Measurements from ENCODE around the gene FNDC3B.

DNA sequence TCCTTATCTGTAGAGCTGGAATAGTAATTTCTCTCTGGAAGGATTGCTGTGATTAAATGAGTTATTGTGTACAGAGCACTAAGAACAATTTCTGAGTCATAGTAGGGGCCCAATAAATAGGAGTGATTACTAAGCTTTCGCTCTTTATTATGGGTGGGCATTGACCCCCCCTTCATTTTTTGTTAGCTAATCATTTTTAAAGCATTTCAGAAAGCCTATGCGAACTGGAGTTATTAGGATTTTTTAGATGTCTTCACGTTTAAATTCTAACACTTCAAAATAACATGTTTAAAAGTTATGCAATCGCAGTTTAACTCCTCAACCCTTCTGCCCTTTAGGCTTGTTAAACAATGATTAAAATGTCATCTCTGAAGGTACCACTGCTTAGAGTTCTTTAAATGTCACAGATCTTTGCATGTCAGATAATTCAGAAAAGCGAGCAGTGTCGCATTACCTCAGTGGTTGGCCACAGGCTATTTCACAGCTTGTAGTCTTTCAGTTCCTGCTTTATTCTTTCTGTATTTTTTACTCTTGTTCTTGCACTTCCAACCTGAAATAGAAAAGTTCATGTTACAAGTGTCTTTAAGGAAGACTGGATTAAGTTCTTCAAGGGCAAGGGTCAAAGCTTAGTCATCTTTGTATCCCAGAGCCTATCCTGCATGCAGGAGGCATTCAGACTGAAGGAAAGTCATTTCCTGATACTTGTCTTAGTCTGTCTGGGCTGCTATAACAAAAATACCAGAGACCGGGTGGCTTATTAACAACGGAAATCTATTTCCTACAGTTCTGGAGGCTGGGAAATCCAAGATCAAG is 102.9 kb downstream of the FNDC3B start:
- TF ChIP-seq, protein P1, sequence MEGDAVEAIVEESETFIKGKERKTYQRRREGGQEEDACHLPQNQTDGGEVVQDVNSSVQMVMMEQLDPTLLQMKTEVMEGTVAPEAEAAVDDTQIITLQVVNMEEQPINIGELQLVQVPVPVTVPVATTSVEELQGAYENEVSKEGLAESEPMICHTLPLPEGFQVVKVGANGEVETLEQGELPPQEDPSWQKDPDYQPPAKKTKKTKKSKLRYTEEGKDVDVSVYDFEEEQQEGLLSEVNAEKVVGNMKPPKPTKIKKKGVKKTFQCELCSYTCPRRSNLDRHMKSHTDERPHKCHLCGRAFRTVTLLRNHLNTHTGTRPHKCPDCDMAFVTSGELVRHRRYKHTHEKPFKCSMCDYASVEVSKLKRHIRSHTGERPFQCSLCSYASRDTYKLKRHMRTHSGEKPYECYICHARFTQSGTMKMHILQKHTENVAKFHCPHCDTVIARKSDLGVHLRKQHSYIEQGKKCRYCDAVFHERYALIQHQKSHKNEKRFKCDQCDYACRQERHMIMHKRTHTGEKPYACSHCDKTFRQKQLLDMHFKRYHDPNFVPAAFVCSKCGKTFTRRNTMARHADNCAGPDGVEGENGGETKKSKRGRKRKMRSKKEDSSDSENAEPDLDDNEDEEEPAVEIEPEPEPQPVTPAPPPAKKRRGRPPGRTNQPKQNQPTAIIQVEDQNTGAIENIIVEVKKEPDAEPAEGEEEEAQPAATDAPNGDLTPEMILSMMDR (IDR thresholded peaks at IDR 0.05 in 8 of 11, conservative IDR thresholded peaks at IDR 0.05 in 3 of 11) = no peak
- TF ChIP-seq POLR2AphosphoS5 (IDR thresholded peaks at IDR 0.05) (no peak), POLR2A (IDR thresholded peaks at IDR 0.05) (no peak)
